ENCODE results near the gene ACACA. TPM values are rescaled to one million over a fixed set of nuclear protein-coding genes. Genes with fewer than 3 reads are reported as not detected.

The ACACA gene
- total and polyA plus RNA-seq, 2 donors (not counting 3 experiments of a cell fraction or from before 2014, with no cell fraction given), result 55.3 to 124 TPM

DNA sequence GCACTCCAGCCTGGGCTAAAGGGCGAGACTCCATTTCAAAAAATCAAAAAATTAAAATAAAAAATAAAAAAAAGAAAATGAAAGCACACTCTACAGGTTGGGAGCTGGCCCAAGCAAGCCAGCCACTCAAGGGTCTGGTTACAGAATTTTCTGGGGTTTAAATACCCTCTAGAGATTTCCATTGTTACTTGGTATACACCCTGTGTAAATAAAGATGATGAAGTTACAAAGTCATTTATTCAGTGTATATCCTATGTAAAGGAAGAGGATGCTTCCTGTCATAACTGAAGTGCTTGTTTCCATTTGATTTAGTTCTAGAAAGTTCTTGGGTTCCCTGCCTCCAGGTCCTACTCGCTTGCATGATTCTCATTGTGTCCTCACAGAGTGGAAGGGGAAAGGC, 110.7 kb downstream of the ACACA start:
- peaks cover 40% of the 10 kb centered on the region for H3K4me1 ChIP-seq (ENCODE audit: control insufficient read depth, extremely low read depth, insufficient read depth, low read length)
- no peak overlapping the region for H3K4me3 ChIP-seq (replicated peaks in 1 of 3; ENCODE audit: insufficient read depth in 1 of 3, low read depth in 1 of 3, low read length in 3 of 3)
- no peaks in the 10 kb centered on the region for H3K27me3 ChIP-seq (ENCODE audit: control insufficient read depth in 2 of 2, insufficient read depth in 2 of 2, low read length in 2 of 2)
- H3K27ac ChIP-seq (ENCODE audit: insufficient read depth, low read depth, low read length), result no peak overlapping the region
- BruUV-seq (replicated peaks), result no TSS peak
- CTCF ChIA-PET, result interaction anchor here (0.6 kb wide), 1 partner anchor 13 kb away, joined by 3 read pairs; no protein-coding TSS in a partner anchor
- no peaks in the 10 kb centered on the region for H3K9me3 ChIP-seq (replicated peaks; ENCODE audit: control insufficient read depth, insufficient read depth, low read length)
- no peaks in the 10 kb centered on the region for H4K20me1 ChIP-seq (replicated peaks; ENCODE audit: control insufficient read depth, extremely low read depth, insufficient read depth, low read length)
- FAIRE-seq (no peak), DNase-seq (ENCODE audit: low read depth, low spot score) (no peak)
- H3K36me3 ChIP-seq (ENCODE audit: control insufficient read depth in 2 of 2, extremely low read depth in 1 of 2, insufficient read depth in 2 of 2, low read length in 2 of 2), result no peaks in the 10 kb centered on the region
- intact Hi-C loops (cut with micrococcal nuclease), result loop anchor here (5.0 kb wide), 1 partner anchor 61 kb away; no protein-coding TSS in a partner anchor
- H3K9me1 ChIP-seq (replicated peaks; ENCODE audit: control insufficient read depth, extremely low read depth, insufficient read depth, low read length), result no peaks in the 10 kb centered on the region
- dilution Hi-C loops (cut with MboI; ENCODE audit: extremely low pct_ligation_motif_present, low sequenced_read_pairs), result no loop called here
- POLR2A ChIA-PET, result no interaction called here
- H3K4me2 ChIP-seq (ENCODE audit: insufficient read depth, low read length), result no peak overlapping the region
- H2AFZ ChIP-seq (ENCODE audit: low read depth, low read length), result no peak overlapping the region
- TF ChIP-seq CTCF (IDR thresholded peaks at IDR 0.05; ENCODE audit: extremely low read depth in 1 of 2, insufficient read depth in 1 of 2, low read depth in 1 of 2, low read length in 2 of 2) (no peak), GATA2 (IDR thresholded peaks at IDR 0.05; ENCODE audit: insufficient read depth, insufficient read length, low read depth, low read length) (no peak), MYC (IDR thresholded peaks at IDR 0.05; ENCODE audit: low read depth, low read length) (no peak), POLR2A (IDR thresholded peaks at IDR 0.05; ENCODE audit: low read depth, low read length) (no peak), MAX (IDR thresholded peaks at IDR 0.05; ENCODE audit: insufficient read depth, insufficient read length) (no peak), EZH2 (IDR thresholded peaks at IDR 0.05; ENCODE audit: borderline replicate concordance, low read depth, low read length, severe bottlenecking) (no peak), FOS (IDR thresholded peaks at IDR 0.05; ENCODE audit: borderline replicate concordance, insufficient read depth, low read length) (no peak), JUN (IDR thresholded peaks at IDR 0.05; ENCODE audit: borderline replicate concordance, insufficient read depth, insufficient read length, low read depth) (no peak), POLR2AphosphoS5 (IDR thresholded peaks at IDR 0.05; ENCODE audit: insufficient read depth, low read depth, low read length) (no peak)
- H3K9ac ChIP-seq (replicated peaks; ENCODE audit: extremely low read depth, insufficient read depth, low read length), result no peak overlapping the region
- peaks cover 35% of the 10 kb centered on the region for H3K79me2 ChIP-seq (ENCODE audit: control insufficient read depth, insufficient read depth, low read length)

All from endothelial cell of umbilical vein (primary cell).